ENCODE results near the gene WNT7B. TPM values are rescaled to one million over a fixed set of nuclear protein-coding genes. Genes with fewer than 3 reads are reported as not detected.

WNT7B gene
- total and polyA plus RNA-seq, 3 donors from 2014 or later = 0.65 to 1.9 (median 1.3) TPM

- intact Hi-C loops (cut with DNase I; ENCODE audit: low total_unique reads) = no loop called here
- DNase-seq = no peak
- H3K9me3 ChIP-seq = no peaks in the 10 kb centered on the region
- no peaks in the 10 kb centered on the region for H3K27me3 ChIP-seq
- H3K4me3 ChIP-seq = no peak overlapping the region
- 57 to 67% methylated on average over 7 to 30 of the region's 33 CpGs for WGBS, 2 donors
- TF ChIP-seq POLR2A (IDR thresholded peaks at IDR 0.05) = no peak
- TF ChIP-seq CTCF (IDR thresholded peaks at IDR 0.05) = no peak
- H3K4me1 ChIP-seq = no peaks in the 10 kb centered on the region
- no peak overlapping the region for H3K27ac ChIP-seq
- H3K36me3 ChIP-seq (ENCODE audit: low read depth, missing control alignments) = no peaks in the 10 kb centered on the region
Measured at GRCh38 chr22:45905924-45906865, 70.8 kb downstream of the WNT7B start.

GRCh38 chr22:45905326-45905923, 71.5 kb downstream of the WNT7B start:
- no peak for DNase-seq
- H3K27me3 ChIP-seq = no peaks in the 10 kb centered on the region
- no peak overlapping the region for H3K4me3 ChIP-seq
- H3K4me1 ChIP-seq = no peaks in the 10 kb centered on the region
- H3K9me3 ChIP-seq = no peaks in the 10 kb centered on the region
- H3K27ac ChIP-seq = no peak overlapping the region
- TF ChIP-seq CTCF (IDR thresholded peaks at IDR 0.05) = no peak
- TF ChIP-seq POLR2A (IDR thresholded peaks at IDR 0.05) = no peak
- H3K36me3 ChIP-seq (ENCODE audit: low read depth, missing control alignments) = no peaks in the 10 kb centered on the region
- intact Hi-C loops (cut with DNase I; ENCODE audit: low total_unique reads) = no loop called here
- 69 to 74% methylated on average over 22 to 27 of the region's 27 CpGs for WGBS, 2 donors

- no peaks in the 10 kb centered on the region for H3K9me3 ChIP-seq
- no peaks in the 10 kb centered on the region for H3K4me1 ChIP-seq
- H3K27ac ChIP-seq = no peak overlapping the region
- no peak overlapping the region for H3K4me3 ChIP-seq
- TF ChIP-seq CTCF (IDR thresholded peaks at IDR 0.05) (no peak), POLR2A (IDR thresholded peaks at IDR 0.05) (no peak)
- WGBS, 2 donors = 80 to 81% methylated on average over 7 of the region's 7 CpGs
- H3K36me3 ChIP-seq (ENCODE audit: low read depth, missing control alignments) = no peaks in the 10 kb centered on the region
- intact Hi-C loops (cut with DNase I; ENCODE audit: low total_unique reads) = no loop called here
- DNase-seq = no peak
- no peaks in the 10 kb centered on the region for H3K27me3 ChIP-seq
Measured at GRCh38 chr22:45904236-45904635, 72.7 kb downstream of the WNT7B start.

- Histone ChIP-seq H3K36me3 (ENCODE audit: low read depth, missing control alignments) (no peaks in the 10 kb centered on the region), H3K9me3 (no peaks in the 10 kb centered on the region), H3K27me3 (no peaks in the 10 kb centered on the region), H3K4me1 (no peaks in the 10 kb centered on the region), H3K4me3 (no peak overlapping the region), H3K27ac (no peak overlapping the region)
- no peak for TF ChIP-seq CTCF (IDR thresholded peaks at IDR 0.05)
- no peak for TF ChIP-seq POLR2A (IDR thresholded peaks at IDR 0.05)
- DNase-seq = no peak
- intact Hi-C loops (cut with DNase I; ENCODE audit: low total_unique reads) = no loop called here
- WGBS, 2 donors = 32 to 42% methylated on average over 12 to 28 of the region's 28 CpGs
Measured at GRCh38 chr22:45903355-45904135, 73.4 kb downstream of the WNT7B start.

Measured in testis (tissue), 3 donors.